IPS-20b (cell line): ENCODE results near the gene DNAAF9.

ENCODE experiments used
- H3K27ac ChIP-seq: one replicate; pipeline ENCODE4 v1.5.1; 2013; ENCODE audit warnings: low read length
- H3K27me3 ChIP-seq: 2 replicates; pipeline ENCODE4 v1.6.1; 2013; ENCODE audit warnings: mild to moderate bottlenecking, low read length, inconsistent platforms; ENCODE audit not compliant: insufficient read depth
- H3K36me3 ChIP-seq: 2 replicates; pipeline ENCODE4 v1.6.1; 2013; ENCODE audit warnings: low read depth, mild to moderate bottlenecking, inconsistent platforms, low read length, moderate library complexity; ENCODE audit not compliant: insufficient read depth
- H3K4me1 ChIP-seq: 2 replicates; pipeline ENCODE4 v1.6.1; 2013; ENCODE audit warnings: mild to moderate bottlenecking, control low read depth, inconsistent platforms, low read length, moderate library complexity; ENCODE audit not compliant: insufficient read depth
- H3K4me3 ChIP-seq: 2 replicates; pipeline ENCODE4 v1.5.1; 2013; ENCODE audit warnings: mild to moderate bottlenecking, low read length, inconsistent platforms
- H3K9ac ChIP-seq: 2 replicates; pipeline ENCODE4 v1.6.1; 2013; ENCODE audit warnings: low read depth, mild to moderate bottlenecking, inconsistent platforms, low read length, moderate library complexity
- H3K9me3 ChIP-seq: 2 replicates; pipeline ENCODE4 v1.6.1; 2013; ENCODE audit warnings: mild to moderate bottlenecking, low read depth, low read length, inconsistent platforms; ENCODE audit not compliant: insufficient read depth

DNAAF9 gene

GRCh38 chr20:3364323-3365013 is 43.0 kb downstream of the DNAAF9 start:
- Histone ChIP-seq H3K4me3 (no peak overlapping the region), H3K36me3 (no peaks in the 10 kb centered on the region), H3K9ac (no peak overlapping the region), H3K27me3 (no peaks in the 10 kb centered on the region), H3K27ac (no peak overlapping the region), H3K4me1 (no peaks in the 10 kb centered on the region), H3K9me3 (no peaks in the 10 kb centered on the region)

- Histone ChIP-seq H3K9me3 (no peaks in the 10 kb centered on the region), H3K4me3 (no peak overlapping the region), H3K27me3 (no peaks in the 10 kb centered on the region), H3K27ac (no peak overlapping the region), H3K9ac (no peak overlapping the region), H3K36me3 (no peaks in the 10 kb centered on the region), H3K4me1 (no peaks in the 10 kb centered on the region)
These were observed 46.7 kb downstream of the DNAAF9 start for GRCh38 chr20:3360752-3361151.

- Histone ChIP-seq H3K27ac (no peak overlapping the region), H3K9ac (no peak overlapping the region), H3K4me1 (no peaks in the 10 kb centered on the region), H3K36me3 (no peaks in the 10 kb centered on the region), H3K9me3 (no peaks in the 10 kb centered on the region), H3K4me3 (no peak overlapping the region), H3K27me3 (no peaks in the 10 kb centered on the region)
These were observed 48.7 kb downstream of the DNAAF9 start for GRCh38 chr20:3358676-3359340.
